OCI-LY3 (cell line): ENCODE results near the gene AKR1C2.
"Not testable (repeated sequence)": the region's sequence is repeated elsewhere in the genome, so short reads cannot be mapped to it uniquely, and the experiment has no call there.

Source experiments
- H2AFZ ChIP-seq: fragments of 200-600, 300-600 bp; shearing (Covaris generic); 2 replicates; pipeline ENCODE4 v1.6.0; 2014; ENCODE audit warnings: antibody characterized with exemption, low read depth, low read length
- H3K27ac ChIP-seq: fragments of 200-600, 300-600 bp; sonication (generic); 2 replicates; pipeline ENCODE4 v1.5.1; 2014; ENCODE audit warnings: mild to moderate bottlenecking, low read length, moderate library complexity, mixed read lengths
- H3K27me3 ChIP-seq: fragments of 200-600, 300-600 bp; sonication (generic); 2 replicates; pipeline ENCODE4 v1.6.1; 2014; ENCODE audit warnings: low read depth, low read length, mixed read lengths
- H3K36me3 ChIP-seq: fragments of 200-600, 300-600 bp; sonication (generic); replicated peaks from 2 replicates; pipeline ENCODE3; 2014; ENCODE audit warnings: low read depth, low read length, mixed read lengths
- H3K4me1 ChIP-seq: fragments of 300-600, 200-600 bp; sonication (generic); 2 replicates; pipeline ENCODE4 v1.6.1; 2014; ENCODE audit warnings: low read length, mixed read lengths
- H3K4me2 ChIP-seq: fragments of 200-600, 300-600 bp; sonication (generic); 2 replicates; pipeline ENCODE4 v1.6.1; 2014; ENCODE audit warnings: low read length, mixed read lengths
- H3K4me3 ChIP-seq: fragments of 300-600, 200-600 bp; sonication (generic); 2 replicates; pipeline ENCODE4 v1.5.1; 2014; ENCODE audit warnings: antibody characterized with exemption, mild to moderate bottlenecking, low read length, moderate library complexity
- H3K79me2 ChIP-seq: fragments of 300-600, 200-600 bp; shearing (Covaris generic); 2 replicates; pipeline ENCODE4 v1.6.1; 2014; ENCODE audit warnings: mild to moderate bottlenecking, low read length, mixed read lengths
- H3K9ac ChIP-seq: fragments of 300-600, 200-600 bp; shearing (Covaris generic); 2 replicates; pipeline ENCODE4 v1.6.0; 2014; ENCODE audit warnings: mild to moderate bottlenecking, low read length, moderate library complexity
- H3K9me3 ChIP-seq: fragments of 200-600, 300-600 bp; shearing (Covaris generic); 2 replicates; pipeline ENCODE4 v1.6.1; 2014; ENCODE audit warnings: low read length, mixed read lengths; ENCODE audit not compliant: insufficient read depth
- H4K20me1 ChIP-seq: fragments of 200-600, 300-600 bp; sonication (generic); 2 replicates; pipeline ENCODE4 v1.6.1; 2016; ENCODE audit warnings: low read length, mixed read lengths; ENCODE audit not compliant: insufficient read depth
- CTCF ChIP-seq: fragments of 200-600, 300-600 bp; sonication (generic); IDR thresholded peaks from 2 replicates; pipeline ENCODE4 v1.5.1; 2014; ENCODE audit warnings: antibody characterized with exemption, low read length, low read depth
- EZH2phosphoT487 ChIP-seq: fragments of 200-600 bp; shearing (Covaris generic); IDR thresholded peaks from 2 replicates; pipeline ENCODE4 v1.6.1; 2018; ENCODE audit warnings: antibody characterized with exemption, mixed run types, low read depth

Gene AKR1C2

GRCh38 chr10:4990217-4990616 is 13.4 kb downstream of the AKR1C2 start:
- Histone ChIP-seq H3K9ac (no peak overlapping the region), H3K9me3 (no peaks in the 10 kb centered on the region), H3K36me3 (no peaks in the 10 kb centered on the region), H3K27ac (no peak overlapping the region), H3K27me3 (no peaks in the 10 kb centered on the region), H3K4me2 (no peak overlapping the region), H3K4me3 (no peak overlapping the region), H3K79me2 (no peaks in the 10 kb centered on the region), H2AFZ (no peak overlapping the region), H4K20me1 (no peaks in the 10 kb centered on the region), H3K4me1 (no peaks in the 10 kb centered on the region)
- TF ChIP-seq CTCF (no peak), EZH2phosphoT487 (no peak)

- not testable (repeated sequence) for H3K27me3 ChIP-seq, H3K9me3 ChIP-seq, H2AFZ ChIP-seq, H3K36me3 ChIP-seq, H3K4me1 ChIP-seq, H3K27ac ChIP-seq, H3K4me2 ChIP-seq, H3K79me2 ChIP-seq, H3K9ac ChIP-seq, H4K20me1 ChIP-seq, H3K4me3 ChIP-seq
Observed at GRCh38 chr10:4988000-4988641, 15.5 kb downstream of the AKR1C2 start.

GRCh38 chr10:4984971-4985594 is 18.6 kb downstream of the AKR1C2 start:
- Histone ChIP-seq H2AFZ (no peak overlapping the region), H3K4me1 (no peaks in the 10 kb centered on the region), H3K4me3 (no peak overlapping the region), H4K20me1 (no peaks in the 10 kb centered on the region), H3K36me3 (no peaks in the 10 kb centered on the region), H3K27me3 (no peaks in the 10 kb centered on the region), H3K4me2 (no peak overlapping the region), H3K9me3 (no peaks in the 10 kb centered on the region), H3K9ac (no peak overlapping the region), H3K27ac (no peak overlapping the region), H3K79me2 (no peaks in the 10 kb centered on the region)
- TF ChIP-seq CTCF (no peak), EZH2phosphoT487 (no peak)

- Histone ChIP-seq H3K79me2 (no peaks in the 10 kb centered on the region), H2AFZ (no peak overlapping the region), H3K27me3 (no peaks in the 10 kb centered on the region), H3K4me3 (no peak overlapping the region), H3K9ac (no peak overlapping the region), H3K4me2 (no peak overlapping the region), H3K36me3 (no peaks in the 10 kb centered on the region), H4K20me1 (no peaks in the 10 kb centered on the region), H3K4me1 (no peaks in the 10 kb centered on the region), H3K9me3 (no peaks in the 10 kb centered on the region), H3K27ac (no peak overlapping the region)
- TF ChIP-seq CTCF (no peak), EZH2phosphoT487 (no peak)
Observed at GRCh38 chr10:4984223-4984622, 19.4 kb downstream of the AKR1C2 start.
